Neuron (in vitro differentiated cells): ENCODE results near the gene FAM89B.

Experiments
- H2AFZ ChIP-seq: one replicate; pipeline ENCODE4 v1.6.1; 2013; ENCODE audit warnings: low read depth, mild to moderate bottlenecking, inconsistent platforms, low read length, moderate library complexity
- H3K27me3 ChIP-seq: one replicate; pipeline ENCODE4 v1.6.1; 2013; ENCODE audit warnings: low read length; ENCODE audit not compliant: insufficient read depth
- H3K36me3 ChIP-seq: one replicate; pipeline ENCODE4 v1.6.1; 2013; ENCODE audit warnings: low read length; ENCODE audit not compliant: insufficient read depth
- H3K4me1 ChIP-seq: one replicate; pipeline ENCODE4 v1.6.1; 2013; ENCODE audit warnings: low read length; ENCODE audit not compliant: insufficient read depth
- H3K4me3 ChIP-seq: 2 replicates; pipeline ENCODE4 v1.5.1; 2013; ENCODE audit warnings: mild to moderate bottlenecking, low read length, moderate library complexity
- H3K9me3 ChIP-seq: one replicate; pipeline ENCODE4 v1.6.1; 2013; ENCODE audit warnings: low read length

FAM89B gene

GRCh38 chr11:65599216-65599954, 27.0 kb downstream of the FAM89B start:
- Histone ChIP-seq H3K9me3 (no peaks in the 10 kb centered on the region), H2AFZ (no peak overlapping the region), H3K4me3 (no peak overlapping the region), H3K4me1 (no peaks in the 10 kb centered on the region), H3K27me3 (no peaks in the 10 kb centered on the region), H3K36me3 (peaks cover 38% of the 10 kb centered on the region)

GRCh38 chr11:65599955-65600246, 27.6 kb downstream of the FAM89B start:
- Histone ChIP-seq H3K4me3 (no peak overlapping the region), H3K9me3 (no peaks in the 10 kb centered on the region), H2AFZ (no peak overlapping the region), H3K4me1 (no peaks in the 10 kb centered on the region), H3K36me3 (peaks cover 43% of the 10 kb centered on the region), H3K27me3 (no peaks in the 10 kb centered on the region)

- Histone ChIP-seq H3K36me3 (peaks cover 54% of the 10 kb centered on the region), H3K27me3 (no peaks in the 10 kb centered on the region), H3K9me3 (no peaks in the 10 kb centered on the region)
Measured at GRCh38 chr11:65604258-65604657, 31.9 kb downstream of the FAM89B start.

GRCh38 chr11:65606876-65607613, 34.7 kb downstream of the FAM89B start:
- Histone ChIP-seq H3K4me1 (peaks cover 13% of the 10 kb centered on the region), H3K4me3 (no peak overlapping the region), H3K9me3 (no peaks in the 10 kb centered on the region), H3K36me3 (peaks cover 56% of the 10 kb centered on the region), H3K27me3 (no peaks in the 10 kb centered on the region), H2AFZ (no peak overlapping the region)

More at GRCh38 chr11:65604258-65604657, 31.9 kb downstream of the FAM89B start:
- Histone ChIP-seq H3K4me3 (no peak overlapping the region), H2AFZ (no peak overlapping the region), H3K4me1 (no peaks in the 10 kb centered on the region)

GRCh38 chr11:65607614-65608426, 35.5 kb downstream of the FAM89B start:
- H3K4me1 ChIP-seq: peaks cover 20% of the 10 kb centered on the region
- H2AFZ ChIP-seq: no peak overlapping the region
- no peaks in the 10 kb centered on the region for H3K9me3 ChIP-seq
- peaks cover 52% of the 10 kb centered on the region for H3K36me3 ChIP-seq
- no peaks in the 10 kb centered on the region for H3K27me3 ChIP-seq
- H3K4me3 ChIP-seq: no peak overlapping the region

- Histone ChIP-seq H3K27me3 (no peaks in the 10 kb centered on the region), H2AFZ (no peak overlapping the region), H3K36me3 (peaks cover 39% of the 10 kb centered on the region), H3K9me3 (no peaks in the 10 kb centered on the region), H3K4me1 (peaks cover 32% of the 10 kb centered on the region), H3K4me3 (no peak overlapping the region)
Measured at GRCh38 chr11:65609229-65609628, 36.9 kb downstream of the FAM89B start.

- Histone ChIP-seq H3K4me1 (peaks cover 34% of the 10 kb centered on the region), H3K4me3 (no peak overlapping the region), H3K9me3 (no peaks in the 10 kb centered on the region), H2AFZ (no peak overlapping the region), H3K27me3 (no peaks in the 10 kb centered on the region), H3K36me3 (peaks cover 34% of the 10 kb centered on the region)
Measured at GRCh38 chr11:65609665-65610064, 37.3 kb downstream of the FAM89B start.

GRCh38 chr11:65610404-65610803, 38.1 kb downstream of the FAM89B start:
- no peak overlapping the region for H2AFZ ChIP-seq
- no peaks in the 10 kb centered on the region for H3K9me3 ChIP-seq
- peaks cover 28% of the 10 kb centered on the region for H3K36me3 ChIP-seq
- peaks cover 34% of the 10 kb centered on the region for H3K4me1 ChIP-seq
- no peak overlapping the region for H3K4me3 ChIP-seq
- H3K27me3 ChIP-seq: no peaks in the 10 kb centered on the region

- Histone ChIP-seq H3K4me3 (no peak overlapping the region), H3K36me3 (peaks cover 20% of the 10 kb centered on the region), H2AFZ (no peak overlapping the region), H3K27me3 (no peaks in the 10 kb centered on the region), H3K9me3 (no peaks in the 10 kb centered on the region), H3K4me1 (peaks cover 34% of the 10 kb centered on the region)
Measured at GRCh38 chr11:65611028-65611757, 38.9 kb downstream of the FAM89B start.

- H2AFZ ChIP-seq: no peak overlapping the region
- H3K9me3 ChIP-seq: no peaks in the 10 kb centered on the region
- H3K4me3 ChIP-seq: no peak overlapping the region
- H3K27me3 ChIP-seq: no peaks in the 10 kb centered on the region
- peaks cover 42% of the 10 kb centered on the region for H3K4me1 ChIP-seq
- peaks cover 17% of the 10 kb centered on the region for H3K36me3 ChIP-seq
Measured at GRCh38 chr11:65611758-65612603, 39.6 kb downstream of the FAM89B start.

- peaks cover 20% of the 10 kb centered on the region for H3K36me3 ChIP-seq
Measured at GRCh38 chr11:65612691-65613090, 40.4 kb downstream of the FAM89B start.

More at GRCh38 chr11:65612691-65613090, 40.4 kb downstream of the FAM89B start:
- H3K4me1 ChIP-seq: peaks cover 47% of the 10 kb centered on the region
- no peaks in the 10 kb centered on the region for H3K9me3 ChIP-seq
- peak overlapping the region; percentile 83 for H3K4me3 ChIP-seq
- H3K27me3 ChIP-seq: no peaks in the 10 kb centered on the region
- no peak overlapping the region for H2AFZ ChIP-seq
